Muscle layer of duodenum (tissue), 2 donors: ENCODE measurements around the gene FGF2.
A peak's percentile ranks its signal among the peaks of the same experiment; 100 is the strongest.
"Not testable (repeated sequence)": the region's sequence is repeated elsewhere in the genome, so short reads cannot be mapped to it uniquely, and the experiment has no call there.

ENCODE experiments used
- H3K27ac ChIP-seq: one replicate; pipeline ENCODE4 v1.7.0; 2013; ENCODE audit warnings: mild to moderate bottlenecking, low read length
- H3K27me3 ChIP-seq: one replicate; pipeline ENCODE4 v1.7.0; 2013; ENCODE audit warnings: low read depth, mild to moderate bottlenecking, control low read depth, low read length
- H3K36me3 ChIP-seq, 2 donors: one replicate each; pipeline ENCODE4 v1.7.0; 2013; ENCODE audit warnings: low read length in 2 of 2, control low read depth in 1 of 2, mild to moderate bottlenecking in 1 of 2; ENCODE audit not compliant: insufficient read depth in 2 of 2, control insufficient read depth in 1 of 2
- H3K4me1 ChIP-seq, 2 donors: one replicate each; pipeline ENCODE4 v1.7.0; 2013; ENCODE audit warnings: low read length in 2 of 2, mild to moderate bottlenecking in 2 of 2, control low read depth in 1 of 2, moderate library complexity in 1 of 2; ENCODE audit not compliant: insufficient read depth in 2 of 2, control insufficient read depth in 1 of 2
- H3K4me3 ChIP-seq, 2 donors: one replicate each; pipeline ENCODE4 v1.7.0; 2013; ENCODE audit warnings: low read length in 2 of 2, low read depth in 1 of 2, mild to moderate bottlenecking in 1 of 2
- H3K9me3 ChIP-seq, 2 donors: one replicate each; pipeline ENCODE4 v1.7.0; 2013; ENCODE audit warnings: low read length in 2 of 2, control low read depth in 1 of 2, mild to moderate bottlenecking in 1 of 2; ENCODE audit not compliant: control insufficient read depth in 1 of 2
- donor health status: healthy.

FGF2 gene

GRCh38 chr4:122831515-122832196 lies 5.0 kb downstream of the FGF2 start:
- H3K4me3 ChIP-seq = no peak overlapping the region

GRCh38 chr4:122832732-122833131 lies 6.1 kb downstream of the FGF2 start:
- H3K27ac ChIP-seq = no peak overlapping the region
- peaks cover 0 to 59% of the 10 kb centered on the region in 2 donors for H3K4me1 ChIP-seq

More at GRCh38 chr4:122831515-122832196, 5.0 kb downstream of the FGF2 start:
- peaks cover 0 to 54% of the 10 kb centered on the region in 2 donors for H3K4me1 ChIP-seq
- H3K27me3 ChIP-seq = peaks cover 8% of the 10 kb centered on the region
- H3K27ac ChIP-seq = peak overlapping the region; percentile 6
- H3K9me3 ChIP-seq = no peaks in the 10 kb centered on the region
- no peaks in the 10 kb centered on the region for H3K36me3 ChIP-seq

GRCh38 chr4:122833999-122834398 lies 7.4 kb downstream of the FGF2 start:
- H3K4me1 ChIP-seq = peaks cover 0 to 50% of the 10 kb centered on the region in 2 donors
- H3K27ac ChIP-seq = no peak overlapping the region
- no peak overlapping the region for H3K4me3 ChIP-seq
- H3K36me3 ChIP-seq = no peaks in the 10 kb centered on the region
- no peaks in the 10 kb centered on the region for H3K27me3 ChIP-seq
- H3K9me3 ChIP-seq = no peaks in the 10 kb centered on the region

More at GRCh38 chr4:122832732-122833131, 6.1 kb downstream of the FGF2 start:
- Histone ChIP-seq H3K36me3 (no peaks in the 10 kb centered on the region), H3K9me3 (no peaks in the 10 kb centered on the region), H3K4me3 (no peak overlapping the region), H3K27me3 (peaks cover 4% of the 10 kb centered on the region)

GRCh38 chr4:122836941-122837340 lies 10.3 kb downstream of the FGF2 start:
- Histone ChIP-seq H3K36me3 (peaks cover 0 to 8% of the 10 kb centered on the region in 2 donors), H3K27me3 (no peaks in the 10 kb centered on the region), H3K27ac (no peak overlapping the region), H3K4me1 (peaks cover 0 to 53% of the 10 kb centered on the region in 2 donors), H3K9me3 (no peaks in the 10 kb centered on the region), H3K4me3 (no peak overlapping the region)

GRCh38 chr4:122838034-122838433 lies 11.4 kb downstream of the FGF2 start:
- peaks cover 0 to 53% of the 10 kb centered on the region in 2 donors for H3K4me1 ChIP-seq
- H3K27ac ChIP-seq = no peak overlapping the region
- peaks cover 0 to 8% of the 10 kb centered on the region in 2 donors for H3K36me3 ChIP-seq
- H3K27me3 ChIP-seq = no peaks in the 10 kb centered on the region
- no peak overlapping the region for H3K4me3 ChIP-seq
- H3K9me3 ChIP-seq = no peaks in the 10 kb centered on the region

- Histone ChIP-seq H3K36me3 (peaks cover 0 to 8% of the 10 kb centered on the region in 2 donors), H3K4me1 (peaks cover 0 to 35% of the 10 kb centered on the region in 2 donors), H3K9me3 (no peaks in the 10 kb centered on the region), H3K27ac (peak overlapping the region; percentile 25), H3K4me3 (no peak overlapping the region), H3K27me3 (no peaks in the 10 kb centered on the region)
These were observed 15.8 kb downstream of the FGF2 start for GRCh38 chr4:122842392-122842791.

GRCh38 chr4:122842984-122843531 lies 16.4 kb downstream of the FGF2 start:
- H3K27ac ChIP-seq = peak overlapping the region; percentile 25
- no peak overlapping the region for H3K4me3 ChIP-seq
- peaks cover 0 to 35% of the 10 kb centered on the region in 2 donors for H3K4me1 ChIP-seq

GRCh38 chr4:122844391-122844790 lies 17.8 kb downstream of the FGF2 start:
- not testable (repeated sequence) for H3K36me3 ChIP-seq, H3K9me3 ChIP-seq, H3K27me3 ChIP-seq, H3K27ac ChIP-seq, H3K4me3 ChIP-seq
- H3K4me1 ChIP-seq = peaks cover 0 to 35% of the 10 kb centered on the region in 2 donors

More at GRCh38 chr4:122842984-122843531, 16.4 kb downstream of the FGF2 start:
- Histone ChIP-seq H3K9me3 (no peaks in the 10 kb centered on the region), H3K27me3 (no peaks in the 10 kb centered on the region), H3K36me3 (peaks cover 0 to 8% of the 10 kb centered on the region in 2 donors)

- Histone ChIP-seq H3K4me3 (no peak overlapping the region), H3K4me1 (peaks cover 0 to 29% of the 10 kb centered on the region in 2 donors), H3K27ac (no peak overlapping the region), H3K9me3 (no peaks in the 10 kb centered on the region), H3K36me3 (peaks cover 0 to under 1% of the 10 kb centered on the region in 2 donors), H3K27me3 (no peaks in the 10 kb centered on the region)
These were observed 18.4 kb downstream of the FGF2 start for GRCh38 chr4:122845066-122845465.

- H3K27ac ChIP-seq = no peak overlapping the region
- no peaks in the 10 kb centered on the region for H3K9me3 ChIP-seq
- H3K27me3 ChIP-seq = no peaks in the 10 kb centered on the region
These were observed 19.1 kb downstream of the FGF2 start for GRCh38 chr4:122845760-122846159.

GRCh38 chr4:122847931-122848330 lies 21.3 kb downstream of the FGF2 start:
- Histone ChIP-seq H3K4me3 (no peak overlapping the region), H3K27ac (no peak overlapping the region), H3K36me3 (no peaks in the 10 kb centered on the region), H3K4me1 (peaks cover 0 to 4% of the 10 kb centered on the region in 2 donors), H3K27me3 (no peaks in the 10 kb centered on the region), H3K9me3 (no peaks in the 10 kb centered on the region)

More at GRCh38 chr4:122845760-122846159, 19.1 kb downstream of the FGF2 start:
- H3K4me3 ChIP-seq = no peak overlapping the region
- peaks cover 0 to 23% of the 10 kb centered on the region in 2 donors for H3K4me1 ChIP-seq
- no peaks in the 10 kb centered on the region for H3K36me3 ChIP-seq
